Activated CD4-positive, alpha-beta T cell treated with anti-CD3 and anti-CD28 coated beads, Interleukin-2, Interleukin-6, amounts not matched to agents 100 ng/mL and 50 ng/mL, durations not matched to agents 16 hours and 8 hours (primary cell): ENCODE measurements around the gene RUNX2.

Source experiments
- DNase-seq: peaks from one replicate; pipeline ENCODE4 v3.0.0-alpha.2; 2020

The RUNX2 gene

DNA sequence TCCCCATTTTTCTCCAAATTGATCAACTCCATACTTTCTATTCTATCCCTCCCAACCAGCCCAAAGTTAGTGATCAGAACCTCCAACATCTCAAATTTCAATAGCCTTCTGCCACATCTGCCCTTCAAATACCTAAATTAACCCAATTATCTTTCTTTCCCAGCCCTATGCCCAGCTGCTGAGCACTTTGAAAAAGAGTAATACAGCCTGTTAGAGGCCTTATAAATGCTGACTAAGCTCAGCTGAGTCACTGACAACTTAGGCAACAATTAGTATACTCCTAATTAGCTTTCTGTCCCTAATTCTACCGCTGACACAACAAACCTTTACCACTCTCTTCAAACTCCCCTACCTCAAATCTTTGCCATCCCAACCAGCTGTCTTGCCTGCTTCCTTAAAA lies 23.5 kb downstream of the RUNX2 start:
- DNase-seq, result no peak

DNA sequence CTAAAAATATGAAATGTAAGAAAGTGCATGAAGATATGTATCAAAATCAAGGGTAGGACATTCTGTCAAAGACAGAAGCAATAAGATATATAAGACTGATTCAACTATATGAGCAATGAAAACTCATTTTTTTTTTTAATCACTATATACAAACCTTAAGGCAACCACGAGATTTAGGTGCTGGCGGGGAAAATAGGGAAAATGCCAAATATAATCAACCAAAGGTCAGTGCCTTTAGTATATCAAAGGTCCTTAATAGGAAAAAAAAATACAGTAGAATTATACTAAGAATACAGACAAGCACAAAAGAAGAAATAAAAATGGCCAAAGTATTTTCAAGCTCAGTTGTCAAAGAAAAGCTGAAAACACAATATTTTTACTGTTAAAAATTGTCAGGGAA lies 25.5 kb downstream of the RUNX2 start:
- no peak for DNase-seq

DNA sequence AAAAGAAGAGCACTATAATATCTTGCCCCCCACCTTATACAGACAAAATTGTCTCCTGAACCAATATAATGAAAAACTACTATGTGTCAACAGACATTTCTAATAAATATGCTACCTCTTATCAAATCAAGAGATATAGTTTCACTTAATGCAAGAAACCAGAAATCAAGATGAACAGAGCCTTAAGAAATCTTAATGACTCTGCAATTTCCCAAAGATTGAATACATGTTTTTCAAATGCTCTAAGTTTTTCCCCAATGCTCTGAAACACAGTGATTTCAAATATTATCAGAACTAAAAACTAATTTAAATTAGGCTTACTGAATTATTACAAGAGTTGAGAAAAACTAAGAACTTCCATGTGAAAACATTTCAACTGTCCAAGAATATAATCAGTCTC lies 36.3 kb downstream of the RUNX2 start:
- DNase-seq, result no peak

DNA sequence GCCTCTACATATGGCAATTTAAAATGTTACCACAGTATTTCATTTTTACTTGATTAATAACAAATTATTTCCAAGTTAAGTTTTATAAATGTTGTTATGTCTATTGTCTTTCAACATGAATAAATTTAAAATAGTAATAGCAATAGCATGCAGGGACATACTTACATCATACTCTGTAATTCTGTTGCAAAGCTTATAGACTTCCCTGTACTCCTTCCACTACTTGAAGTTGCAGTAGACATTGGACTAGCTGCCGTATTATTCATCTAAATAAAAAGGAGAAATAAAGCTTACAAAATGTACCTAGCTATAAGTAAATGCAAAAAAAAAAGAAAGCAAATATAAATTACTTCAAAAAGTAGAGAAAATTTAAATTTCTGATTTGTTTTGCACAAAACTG lies 36.9 kb downstream of the RUNX2 start:
- no peak for DNase-seq

DNA sequence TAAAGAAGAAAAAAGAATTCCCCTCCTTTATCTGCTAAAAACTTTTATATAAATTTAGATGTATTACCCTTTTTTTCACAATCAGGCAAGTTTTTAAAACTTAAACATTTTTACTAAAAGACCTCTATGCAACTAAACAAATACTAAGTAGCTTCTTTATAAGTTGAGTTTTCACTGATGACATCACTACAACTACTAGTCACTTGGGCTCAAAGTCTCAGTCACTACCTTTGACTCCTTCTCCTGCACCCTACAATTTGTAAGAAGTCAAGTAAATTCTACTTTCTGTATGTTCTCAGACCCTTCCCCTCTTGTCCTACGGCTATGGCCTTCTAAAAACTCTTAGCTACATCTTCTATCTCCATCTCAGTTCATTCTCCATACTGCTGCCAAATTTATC lies 38.4 kb downstream of the RUNX2 start:
- DNase-seq, result no peak

DNA sequence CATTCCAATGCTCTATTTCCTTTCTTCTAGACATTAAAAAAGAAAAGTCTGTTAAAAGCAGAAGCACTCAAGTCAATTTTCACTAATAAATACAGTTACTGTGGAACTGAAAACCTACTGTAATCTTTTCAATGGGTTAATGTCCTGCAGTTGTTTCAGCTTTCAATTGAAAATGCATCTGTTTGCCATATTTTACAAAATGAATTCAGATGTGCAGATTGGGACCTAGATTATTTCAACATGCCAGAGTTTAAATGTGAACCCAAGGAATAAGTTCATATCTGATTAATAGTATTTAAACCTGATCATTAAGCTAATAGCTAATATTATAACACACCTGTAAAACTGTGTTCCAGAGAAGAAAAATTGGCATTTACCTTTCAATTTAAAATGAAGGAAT lies 39.9 kb downstream of the RUNX2 start:
- no peak for DNase-seq

DNA sequence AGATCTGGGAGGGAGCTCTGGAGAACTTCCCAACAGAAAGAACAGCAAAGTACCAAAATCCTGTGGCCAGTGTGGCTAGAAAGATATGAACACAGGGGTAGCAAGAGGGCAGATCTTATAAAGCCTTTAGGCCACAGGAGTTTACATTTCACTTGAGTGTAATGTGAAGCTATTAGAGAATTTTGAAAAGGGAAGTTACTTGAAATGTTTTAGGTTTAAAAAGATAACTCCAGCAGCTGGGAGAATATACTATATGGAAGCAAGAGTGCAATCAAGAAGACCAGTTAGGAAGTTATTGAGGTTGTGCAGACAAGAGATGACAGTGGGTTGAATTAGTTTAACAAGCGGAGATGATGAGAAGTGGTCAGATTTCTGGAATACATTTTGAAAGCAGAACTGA lies 41.7 kb downstream of the RUNX2 start:
- no peak for DNase-seq

DNA sequence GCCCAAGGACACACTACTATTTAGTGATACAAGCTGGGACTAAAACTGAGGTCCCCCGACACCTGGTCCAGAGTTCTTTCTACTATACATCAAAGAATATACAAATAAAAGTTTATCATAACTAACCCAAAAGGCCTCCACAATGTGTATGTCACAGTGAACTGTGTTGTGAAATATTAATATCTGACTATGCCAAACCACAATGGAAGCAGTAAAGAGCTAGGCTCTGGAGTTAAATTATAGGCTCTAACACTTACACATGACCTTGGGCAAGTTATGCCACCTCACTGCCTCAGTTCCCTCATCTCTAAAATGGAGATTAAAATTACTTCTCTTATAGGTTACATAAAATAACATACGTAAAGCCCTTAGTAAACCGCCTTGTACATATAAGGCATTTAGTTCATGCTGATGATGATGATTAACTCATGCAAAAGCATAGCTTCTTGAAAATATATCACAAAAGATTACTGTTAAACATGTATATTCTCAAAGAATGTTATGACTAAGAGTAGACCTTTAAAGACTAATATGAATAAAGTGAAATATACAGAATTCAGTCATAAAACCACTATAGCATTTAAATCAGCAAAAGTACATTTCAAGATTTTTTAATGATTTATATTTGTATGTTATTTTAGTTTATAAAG lies 43.9 kb downstream of the RUNX2 start:
- DNase-seq, result peak; percentile 21

DNA sequence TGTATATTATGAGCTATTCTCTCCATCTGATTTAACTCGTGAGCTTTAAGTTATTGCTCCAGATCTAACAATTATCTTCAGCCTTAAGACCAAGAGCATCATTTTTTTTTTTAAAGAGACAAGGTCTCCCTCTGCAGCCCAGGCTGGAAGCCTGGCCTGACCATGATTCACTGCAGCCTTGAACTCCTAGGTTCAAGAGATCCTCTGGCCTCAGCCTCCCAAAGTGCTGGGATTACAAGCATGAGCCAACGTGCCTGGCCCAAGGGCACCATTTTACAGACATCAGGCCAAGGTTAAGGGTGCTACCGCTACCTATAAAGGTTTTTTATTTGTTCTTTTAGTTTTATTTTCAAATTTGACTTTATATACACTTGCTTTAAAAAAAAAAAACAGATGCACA lies 47.3 kb downstream of the RUNX2 start:
- no peak for DNase-seq

DNA sequence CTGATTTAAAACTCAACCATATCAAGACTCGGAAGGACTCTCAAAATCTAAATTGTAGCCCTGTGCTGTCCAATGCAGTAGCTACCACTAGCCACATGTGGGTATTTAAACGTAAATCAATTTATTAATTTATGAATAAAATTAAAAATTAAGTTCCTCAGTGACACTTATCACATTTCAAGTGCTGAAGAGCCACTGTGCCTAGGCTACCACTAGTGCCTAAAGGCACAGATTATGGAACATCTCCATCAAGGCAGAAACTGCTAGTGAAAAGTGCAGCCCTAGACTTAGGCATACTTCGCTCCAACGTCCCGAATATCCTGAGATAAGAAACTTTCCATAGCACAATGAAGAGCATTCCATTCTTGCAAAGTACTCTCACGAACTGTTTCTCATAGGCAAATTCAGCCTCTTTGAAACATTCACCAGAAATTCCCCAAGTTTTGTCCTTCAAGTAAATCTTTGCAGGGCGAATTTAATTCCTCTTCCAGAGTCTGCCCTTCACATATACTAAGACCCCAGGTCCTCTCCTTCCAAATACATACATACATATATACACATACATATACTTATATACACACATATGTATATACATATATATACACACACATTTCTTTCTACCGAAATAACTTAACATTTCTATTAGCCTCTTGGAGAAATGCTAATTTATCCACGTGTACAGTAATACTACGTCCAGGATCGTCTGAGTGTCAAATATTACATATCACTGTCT lies 48.3 kb downstream of the RUNX2 start:
- DNase-seq, result no peak

DNA sequence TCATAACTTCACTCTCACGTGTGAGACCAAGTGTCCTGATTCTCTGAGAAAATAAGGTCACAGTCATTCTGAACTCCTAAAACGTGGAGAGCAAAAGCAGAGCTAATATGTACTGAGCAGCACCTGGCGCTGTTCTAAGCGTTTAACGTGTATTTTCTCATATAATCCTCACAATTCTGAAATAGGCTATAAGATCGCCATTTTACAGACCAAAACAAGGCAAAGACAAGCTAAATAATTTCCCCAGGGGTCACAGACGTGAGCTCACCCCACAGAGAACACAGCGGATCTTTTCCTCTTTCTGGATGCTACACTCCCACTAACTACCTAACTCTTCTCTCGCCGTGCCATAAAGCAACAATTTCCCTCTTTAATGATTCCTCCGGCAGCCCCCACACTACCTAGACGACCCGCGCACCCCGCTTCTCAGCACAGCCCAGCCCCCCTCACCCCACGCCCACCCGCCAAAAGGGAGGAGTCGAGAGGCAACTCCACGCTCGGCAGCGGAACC lies 49.0 kb downstream of the RUNX2 start:
- DNase-seq, result peak; percentile 39

DNA sequence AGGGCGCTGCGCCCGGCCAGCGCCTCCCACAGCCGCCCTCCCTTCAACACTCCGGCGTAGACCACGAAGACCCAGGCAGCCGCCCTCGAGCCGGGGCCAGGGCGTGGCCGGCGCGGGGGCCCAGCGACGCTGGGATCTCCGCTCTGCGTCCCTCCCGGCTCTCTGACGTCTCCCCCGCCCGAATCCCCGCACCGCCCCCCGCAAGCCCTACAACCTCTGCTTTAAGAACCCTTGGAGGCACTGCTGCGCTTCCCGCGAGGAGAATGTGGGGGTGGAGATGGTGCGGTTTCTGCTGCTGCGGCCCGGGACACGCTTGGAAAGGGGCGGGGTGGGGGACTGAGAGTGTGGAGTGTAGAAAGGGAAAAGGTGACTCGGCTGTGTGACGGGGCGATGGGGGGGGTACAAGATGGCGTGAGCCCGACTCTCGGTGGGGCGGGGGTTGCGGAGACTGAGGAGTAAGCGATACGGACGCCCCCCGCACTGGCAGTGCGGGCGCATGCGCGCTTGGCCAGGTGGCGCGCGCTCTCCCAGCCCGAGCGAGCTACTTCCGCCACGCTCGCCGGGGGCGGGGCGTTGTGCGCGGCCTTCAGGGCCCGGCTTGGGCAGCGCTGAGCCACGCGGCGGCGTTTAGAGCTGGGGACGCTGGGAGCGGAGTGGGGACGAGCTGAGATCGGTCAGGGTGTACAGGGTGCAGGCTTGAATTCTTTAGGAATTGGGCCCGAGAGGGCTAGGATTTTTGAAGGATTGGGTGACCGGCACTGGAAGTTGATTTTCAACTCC lies 49.6 kb downstream of the RUNX2 start, which contains the start of gene SUPT3H:
Gene SUPT3H, minus strand, starts transcription at position 381 of the 780 bp plus-strand sequence.
- DNase-seq, result peak; percentile 95

DNA sequence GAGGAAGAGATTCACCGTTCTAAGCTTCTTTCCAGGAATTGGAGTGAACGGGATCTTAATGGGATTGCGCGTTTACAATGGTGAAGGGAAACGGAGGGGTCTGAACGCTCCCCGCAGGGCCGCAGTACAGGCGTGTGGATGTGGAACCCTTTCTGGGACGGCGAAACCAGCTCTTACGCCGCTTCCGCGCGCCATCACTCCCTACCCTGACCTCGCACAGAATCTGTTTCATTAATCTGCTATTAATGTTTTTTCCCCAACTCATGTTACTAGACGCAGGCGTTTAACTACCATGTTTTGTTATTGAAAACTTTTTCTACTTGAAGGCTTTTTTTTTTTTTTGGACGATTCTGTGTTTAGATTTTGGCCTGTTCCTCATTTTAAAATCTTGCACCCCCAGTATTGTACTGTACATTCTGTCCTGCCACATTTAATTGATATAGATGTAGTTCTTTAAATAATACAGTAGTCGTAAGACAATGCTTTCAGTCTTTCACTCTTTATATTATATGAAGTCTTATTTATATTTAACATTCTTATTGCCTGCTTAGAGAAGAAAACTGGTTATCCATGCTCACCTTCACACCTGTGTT lies 50.3 kb downstream of the RUNX2 start:
- DNase-seq, result no peak

DNA sequence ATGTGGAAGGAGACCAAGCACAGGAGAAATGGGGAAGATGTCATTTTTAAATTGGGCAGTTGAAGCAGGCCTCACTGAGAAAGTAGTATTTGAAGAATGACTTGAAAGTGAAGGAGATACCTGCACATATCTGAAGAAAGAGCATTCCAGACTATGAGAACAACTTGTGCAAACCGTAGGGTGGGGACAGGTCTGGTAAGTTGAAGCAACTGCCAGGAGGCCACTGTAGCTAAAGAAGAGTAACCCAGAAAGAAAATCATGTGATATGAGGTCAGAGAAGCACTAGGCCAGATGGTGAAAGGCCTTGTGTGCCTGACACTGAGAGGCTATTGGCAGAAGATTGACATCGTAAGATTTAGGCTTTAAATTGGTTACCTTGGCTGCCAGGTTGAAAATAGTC lies 54.3 kb downstream of the RUNX2 start:
- no peak for DNase-seq

DNA sequence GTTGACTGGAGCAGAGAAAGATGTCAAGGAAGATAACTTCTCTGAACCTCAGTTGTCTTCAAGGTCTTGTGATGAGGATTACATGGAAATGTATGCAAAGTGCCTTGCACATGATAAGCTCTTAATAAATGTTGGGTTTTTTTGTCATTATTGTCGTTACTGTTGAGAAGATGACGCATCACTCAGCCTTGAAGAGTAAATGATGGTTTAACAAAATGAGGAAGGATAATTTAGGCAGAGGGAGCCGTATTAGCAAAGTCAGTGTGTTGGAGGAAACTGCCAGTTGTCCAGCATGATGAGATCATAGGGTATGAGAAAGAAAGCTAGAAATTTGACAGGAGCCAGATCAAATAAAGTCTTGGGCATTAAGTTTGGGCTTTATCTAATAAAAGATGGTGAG lies 58.4 kb downstream of the RUNX2 start:
- no peak for DNase-seq

DNA sequence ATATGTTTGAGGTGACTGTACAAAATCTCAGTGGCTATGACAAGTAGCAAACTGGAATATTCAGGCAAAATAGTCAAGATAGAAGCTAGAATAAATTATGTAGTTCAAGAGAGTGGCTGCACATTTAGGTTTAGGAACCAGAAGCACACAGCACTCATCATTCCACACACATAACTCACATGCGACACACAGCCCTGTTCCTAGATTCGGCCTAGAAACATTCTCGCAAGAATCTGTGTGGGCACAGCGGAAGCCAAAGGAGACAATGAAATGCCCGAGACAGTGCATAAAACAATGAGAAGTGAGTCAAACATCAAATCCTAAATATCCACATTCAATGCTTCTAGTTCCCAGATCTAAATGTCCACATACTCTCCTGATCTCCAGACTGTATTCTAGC lies 59.1 kb downstream of the RUNX2 start:
- no peak for DNase-seq

DNA sequence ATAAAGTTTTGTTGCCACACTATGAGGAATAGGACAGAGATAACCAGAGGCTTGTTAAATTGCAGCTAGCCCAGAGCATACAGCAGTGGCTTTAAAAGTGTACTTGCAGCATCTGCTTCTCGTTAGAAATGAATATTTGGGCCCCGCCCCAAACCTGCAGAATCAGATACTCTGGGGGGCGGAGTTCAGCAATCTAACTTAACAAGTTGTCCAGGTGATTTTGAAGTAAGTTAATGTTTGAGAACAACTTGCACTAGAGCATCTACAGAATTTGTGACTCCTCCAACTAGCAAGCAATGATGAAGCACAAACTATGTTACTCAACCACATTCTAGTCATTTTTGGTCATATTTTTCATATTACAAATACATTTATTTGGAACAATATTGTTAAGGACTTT lies 60.2 kb downstream of the RUNX2 start:
- DNase-seq, result no peak

DNA sequence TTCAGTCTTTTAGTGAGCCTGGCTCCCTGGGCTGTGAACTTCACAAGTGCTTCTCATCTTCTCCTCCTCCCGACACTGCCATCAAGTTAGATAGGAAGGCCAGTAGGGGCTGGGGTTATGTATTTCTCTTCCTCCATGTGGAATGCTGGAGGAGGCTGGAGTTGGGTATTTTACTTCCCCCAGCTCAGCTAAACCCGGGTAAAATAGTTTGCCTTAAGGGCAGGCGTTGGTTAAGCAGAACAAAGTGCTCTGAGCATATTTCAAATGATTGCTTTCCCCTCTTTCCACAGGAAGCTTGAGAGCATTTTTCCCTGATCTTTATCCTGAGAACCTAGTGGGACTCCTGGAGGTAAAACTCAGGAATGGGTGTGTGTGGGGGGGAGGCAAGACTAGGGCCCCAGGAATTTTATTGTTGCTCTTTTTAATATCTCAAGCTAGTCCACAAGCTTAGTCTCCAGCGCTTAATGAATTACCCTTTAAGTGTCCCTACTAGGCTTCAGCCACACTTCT lies 66.5 kb downstream of the RUNX2 start:
- no peak for DNase-seq

DNA sequence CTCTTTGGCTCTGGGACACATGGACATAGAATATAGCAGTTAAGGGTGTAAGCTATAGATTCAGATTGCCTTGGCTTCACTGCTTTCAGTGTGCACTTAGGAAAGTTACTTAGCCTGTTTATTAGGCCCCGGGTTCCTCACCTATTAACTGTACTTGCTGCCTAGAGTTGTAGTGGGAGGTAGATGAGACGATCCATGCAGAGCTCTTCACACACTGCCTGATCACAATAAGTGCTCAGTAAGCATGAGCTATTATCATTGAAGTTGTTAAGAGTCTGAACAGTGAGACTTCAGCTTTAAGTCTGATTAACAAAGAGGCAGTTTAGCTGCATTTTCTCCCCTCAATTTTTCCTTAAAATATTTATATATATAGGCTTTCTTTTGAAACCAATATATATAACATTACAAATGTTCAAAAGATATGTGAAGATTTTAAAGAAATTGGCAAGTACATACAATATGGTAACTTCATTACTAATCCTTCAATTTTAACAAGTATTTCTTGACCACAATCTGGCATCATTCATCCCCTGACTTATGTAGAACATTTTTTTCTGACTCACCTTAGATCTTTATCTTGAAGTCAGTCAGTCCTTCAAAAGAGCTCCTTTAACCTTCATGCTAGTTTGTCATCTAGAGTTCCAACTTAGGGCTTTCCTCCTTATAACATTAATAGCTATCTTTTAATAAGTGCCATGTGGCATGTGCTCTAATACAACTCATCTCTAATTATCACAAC lies 70.1 kb downstream of the RUNX2 start:
- DNase-seq, result peak; percentile 28

DNA sequence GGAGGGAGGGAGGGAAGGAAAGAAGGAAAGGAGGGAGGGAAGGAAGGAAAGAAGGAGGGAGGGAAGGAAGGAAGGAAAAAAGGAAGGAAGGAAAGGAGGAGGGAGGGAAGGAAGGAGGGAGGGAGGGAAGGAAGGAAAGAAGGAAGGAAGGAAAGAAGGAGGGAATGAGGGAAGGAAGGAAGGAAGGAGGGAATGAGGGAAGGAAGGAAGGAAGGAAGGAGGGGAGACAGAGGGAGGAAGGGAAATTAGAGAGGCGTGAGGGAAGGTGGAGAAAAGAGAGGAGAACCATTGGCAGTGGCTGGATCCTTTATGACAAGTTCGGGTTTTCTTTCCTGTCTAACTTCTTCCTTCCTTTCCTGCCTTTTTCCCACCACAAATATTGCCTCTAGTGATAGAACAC lies 71.9 kb downstream of the RUNX2 start:
- DNase-seq, result no peak

DNA sequence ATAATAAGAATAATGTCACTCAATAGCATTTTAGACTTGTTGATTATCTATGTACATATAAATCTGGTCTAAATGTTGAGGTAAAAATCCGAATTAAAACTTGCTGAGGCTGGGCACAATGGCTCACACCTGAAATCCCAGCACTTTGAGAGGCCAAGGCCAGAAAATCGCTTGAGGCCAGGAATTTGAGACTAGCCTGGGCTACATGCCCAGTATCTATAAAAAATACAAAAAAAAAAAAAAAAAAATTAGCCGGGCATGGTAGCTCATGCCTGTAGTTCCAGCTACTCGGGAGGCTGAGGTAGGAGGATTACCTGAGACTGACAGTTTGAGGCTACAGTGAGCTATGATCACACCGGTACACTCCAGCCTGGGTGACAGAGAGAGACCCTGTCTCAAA lies 83.8 kb downstream of the RUNX2 start:
- no peak for DNase-seq

DNA sequence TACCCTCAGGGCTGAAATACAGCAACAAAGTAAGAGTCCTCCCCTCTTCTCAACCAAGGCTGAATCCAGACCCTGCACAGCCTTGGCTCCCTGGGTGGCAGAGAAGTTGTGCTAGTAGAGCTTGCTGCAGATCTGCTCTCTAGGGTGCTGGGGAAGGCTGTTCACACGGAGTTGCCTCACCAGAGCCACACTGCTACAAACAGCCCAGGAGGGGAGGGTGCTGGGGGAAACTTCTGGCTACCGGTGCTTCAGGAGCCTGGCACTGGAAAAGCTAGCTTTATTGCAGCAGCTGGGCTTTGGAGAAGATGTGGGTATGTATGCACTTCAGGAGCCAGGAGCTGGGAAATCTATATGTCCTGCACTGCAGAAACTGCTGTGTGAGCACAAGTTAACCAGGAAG lies 87.2 kb downstream of the RUNX2 start:
- DNase-seq, result no peak
